ENCODE data around the gene GJB5. TPM values are rescaled to one million over a fixed set of nuclear protein-coding genes. Genes with fewer than 3 reads are reported as not detected.

Gene GJB5
- total RNA-seq, 4 donors from 2014 or later = 1.9 TPM; not detected in 3

DNA sequence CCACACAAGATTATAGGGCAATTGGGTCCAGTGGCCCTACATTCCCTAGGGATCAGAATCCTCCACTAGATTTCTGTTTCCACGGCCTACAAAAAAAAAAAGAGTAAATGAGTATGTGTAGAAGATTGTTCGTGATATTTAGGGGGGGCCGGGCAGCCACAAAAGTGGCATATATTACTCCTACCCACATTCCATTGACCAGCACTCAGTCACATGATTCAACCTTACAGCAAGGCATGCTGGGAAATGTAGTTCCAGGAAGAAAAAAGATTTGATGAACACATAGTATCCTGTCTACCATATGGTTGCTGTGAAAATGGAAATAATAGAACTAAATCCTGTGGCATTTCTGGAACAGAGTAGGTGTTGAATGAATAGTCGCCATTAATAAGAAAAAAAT is 43.4 kb upstream of the GJB5 start:
- Histone ChIP-seq H3K27ac (no peak overlapping the region), H3K4me1 (no peaks in the 10 kb centered on the region), H3K36me3 (no peaks in the 10 kb centered on the region), H3K27me3 (peaks cover 27% of the 10 kb centered on the region), H3K9me3 (no peaks in the 10 kb centered on the region), H3K4me3 (no peak overlapping the region)
- 64 to 72% methylated on average over 4 of the region's 4 CpGs for WGBS, 2 donors (ENCODE audit: low coverage in 1 of 2)
- TF ChIP-seq POLR2AphosphoS5 (IDR thresholded peaks at IDR 0.05) (no peak), POLR2A (IDR thresholded peaks at IDR 0.05) (no peak), CTCF (IDR thresholded peaks at IDR 0.05) (no peak), EP300 (IDR thresholded peaks at IDR 0.05) (no peak)
- ATAC-seq = no peak

GRCh38 chr1:34712007-34712688 is 42.7 kb upstream of the GJB5 start:
- H3K4me1 ChIP-seq = no peaks in the 10 kb centered on the region
- 61% methylated on average over 3 of the region's 7 CpGs; no CpG with 5 or more reads in 1 of the 2 donors for WGBS, 2 donors (ENCODE audit: low coverage in 1 of 2)
- peaks cover 20% of the 10 kb centered on the region for H3K27me3 ChIP-seq
- no peak for ATAC-seq
- H3K27ac ChIP-seq = no peak overlapping the region
- no peaks in the 10 kb centered on the region for H3K36me3 ChIP-seq
- no peak for TF ChIP-seq POLR2A (IDR thresholded peaks at IDR 0.05)
- TF ChIP-seq CTCF (IDR thresholded peaks at IDR 0.05) = no peak
- no peak for TF ChIP-seq POLR2AphosphoS5 (IDR thresholded peaks at IDR 0.05)
- TF ChIP-seq EP300 (IDR thresholded peaks at IDR 0.05) = no peak
- H3K4me3 ChIP-seq = no peak overlapping the region
- H3K9me3 ChIP-seq = no peaks in the 10 kb centered on the region

DNA sequence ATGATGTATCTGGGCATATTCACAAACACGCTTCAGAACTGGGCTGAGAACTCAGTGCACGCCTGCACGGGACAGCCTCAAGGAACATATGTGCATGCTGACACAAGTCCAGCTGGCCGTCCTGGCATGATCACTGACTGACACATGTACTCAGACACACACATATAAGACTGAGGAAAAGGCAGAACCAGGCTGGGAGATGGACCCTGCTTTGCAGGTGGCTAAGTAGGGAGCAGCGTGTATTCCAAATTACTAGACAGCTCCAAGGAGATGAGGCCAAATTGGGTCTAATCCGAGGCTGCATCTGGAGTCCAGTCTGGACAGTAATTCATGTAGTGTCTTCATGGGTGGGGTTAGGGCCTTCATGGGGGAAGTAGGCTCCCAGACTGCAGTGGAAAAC is 41.4 kb upstream of the GJB5 start:
- Histone ChIP-seq H3K27me3 (peaks cover 25% of the 10 kb centered on the region), H3K27ac (no peak overlapping the region), H3K36me3 (no peaks in the 10 kb centered on the region), H3K4me3 (no peak overlapping the region), H3K4me1 (no peaks in the 10 kb centered on the region), H3K9me3 (peaks cover 0 to 10% (median 0%) of the 10 kb centered on the region in 3 donors)
- TF ChIP-seq POLR2AphosphoS5 (IDR thresholded peaks at IDR 0.05) (no peak), POLR2A (IDR thresholded peaks at IDR 0.05) (no peak), EP300 (IDR thresholded peaks at IDR 0.05) (no peak), CTCF (IDR thresholded peaks at IDR 0.05) (no peak)
- ATAC-seq = no peak
- 40 to 55% methylated on average over 1 to 2 of the region's 6 CpGs for WGBS, 2 donors (ENCODE audit: low coverage in 1 of 2)

DNA sequence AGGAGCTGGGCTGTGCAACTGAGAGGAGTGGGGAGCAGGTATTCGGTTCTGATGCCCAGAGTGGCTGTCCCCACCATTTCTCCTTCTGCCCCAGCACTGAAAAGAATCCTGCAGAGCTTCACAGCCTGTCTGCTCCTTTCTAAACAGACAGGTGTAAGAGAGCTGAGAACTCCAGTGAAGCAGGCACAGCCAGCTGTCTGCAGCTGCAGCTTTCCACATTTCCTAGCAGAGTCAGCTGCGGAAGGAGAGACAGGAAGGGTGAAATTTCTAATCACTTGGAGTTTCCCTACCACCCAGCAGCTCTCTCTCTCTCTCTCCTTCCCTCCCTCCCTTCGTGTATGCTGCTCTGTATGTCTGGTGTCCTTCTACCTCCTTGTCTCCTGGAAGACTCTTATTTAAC is 40.5 kb upstream of the GJB5 start:
- WGBS, 2 donors (ENCODE audit: low coverage in 1 of 2) = 11 to 14% methylated on average over 2 to 3 of the region's 3 CpGs
- H3K4me1 ChIP-seq = no peaks in the 10 kb centered on the region
- H3K27ac ChIP-seq = no peak overlapping the region
- H3K36me3 ChIP-seq = no peaks in the 10 kb centered on the region
- no peak for TF ChIP-seq EP300 (IDR thresholded peaks at IDR 0.05)
- TF ChIP-seq CTCF (IDR thresholded peaks at IDR 0.05) = no peak
- no peak for TF ChIP-seq POLR2A (IDR thresholded peaks at IDR 0.05)
- no peak for TF ChIP-seq POLR2AphosphoS5 (IDR thresholded peaks at IDR 0.05)
- peaks cover 34% of the 10 kb centered on the region for H3K27me3 ChIP-seq
- no peak overlapping the region for H3K4me3 ChIP-seq
- H3K9me3 ChIP-seq = peaks cover 0 to 14% (median 0%) of the 10 kb centered on the region in 3 donors
- ATAC-seq = no peak

- H3K9me3 ChIP-seq = peaks cover 0 to 14% (median 0%) of the 10 kb centered on the region in 3 donors
- 72% methylated on average over 3 of the region's 3 CpGs; no CpG with 5 or more reads in 1 of the 2 donors for WGBS, 2 donors (ENCODE audit: low coverage in 1 of 2)
- no peak for ATAC-seq
Measured at GRCh38 chr1:34715139-34715538, 39.7 kb upstream of the GJB5 start.

More at GRCh38 chr1:34715139-34715538, 39.7 kb upstream of the GJB5 start:
- H3K4me1 ChIP-seq = no peaks in the 10 kb centered on the region
- H3K36me3 ChIP-seq = no peaks in the 10 kb centered on the region
- H3K4me3 ChIP-seq = no peak overlapping the region
- peaks cover 41% of the 10 kb centered on the region for H3K27me3 ChIP-seq
- H3K27ac ChIP-seq = no peak overlapping the region
- TF ChIP-seq POLR2AphosphoS5 (IDR thresholded peaks at IDR 0.05) (no peak), POLR2A (IDR thresholded peaks at IDR 0.05) (no peak), CTCF (IDR thresholded peaks at IDR 0.05) (no peak)
